ENCODE data around the gene PRELID2. TPM values are rescaled to one million over a fixed set of nuclear protein-coding genes. Genes with fewer than 3 reads are reported as not detected.

Gene PRELID2
- total RNA-seq, 1 donor from 2014 or later = 10.2 TPM

GRCh38 chr5:145775411-145775810 is 59.7 kb downstream of the PRELID2 start:
- Histone ChIP-seq H3K4me1 (no peaks in the 10 kb centered on the region), H3K9me3 (no peaks in the 10 kb centered on the region), H3K4me3 (no peak overlapping the region), H3K27ac (peak overlapping the region; percentile 0), H3K27me3 (ENCODE audit: low read depth) (no peaks in the 10 kb centered on the region), H3K36me3 (no peaks in the 10 kb centered on the region)
- intact Hi-C loops (cut with DNase I) = no loop called here
- TF ChIP-seq CTCF (IDR thresholded peaks at IDR 0.05) = no peak
- ATAC-seq (no peak), DNase-seq (no peak)

- Histone ChIP-seq H3K4me3 (no peak overlapping the region), H3K27ac (no peak overlapping the region), H3K4me1 (no peaks in the 10 kb centered on the region), H3K36me3 (no peaks in the 10 kb centered on the region), H3K9me3 (no peaks in the 10 kb centered on the region), H3K27me3 (ENCODE audit: low read depth) (no peaks in the 10 kb centered on the region)
- no peak for ATAC-seq
- no peak for TF ChIP-seq CTCF (IDR thresholded peaks at IDR 0.05)
- no peak for DNase-seq
- intact Hi-C loops (cut with DNase I) = no loop called here
Observed at GRCh38 chr5:145774442-145774841, 60.7 kb downstream of the PRELID2 start.

- no peak overlapping the region for H3K27ac ChIP-seq
- no peak overlapping the region for H3K4me3 ChIP-seq
- H3K9me3 ChIP-seq = no peaks in the 10 kb centered on the region
- TF ChIP-seq CTCF (IDR thresholded peaks at IDR 0.05) = no peak
- H3K27me3 ChIP-seq (ENCODE audit: low read depth) = no peaks in the 10 kb centered on the region
- ATAC-seq = no peak
- H3K36me3 ChIP-seq = no peaks in the 10 kb centered on the region
- DNase-seq = no peak
- intact Hi-C loops (cut with DNase I) = no loop called here
- H3K4me1 ChIP-seq = no peaks in the 10 kb centered on the region
Observed at GRCh38 chr5:145772466-145772865, 62.7 kb downstream of the PRELID2 start.

- no peak for TF ChIP-seq CTCF (IDR thresholded peaks at IDR 0.05)
- intact Hi-C loops (cut with DNase I) = no loop called here
- ATAC-seq (no peak), DNase-seq (no peak)
- Histone ChIP-seq H3K4me1 (no peaks in the 10 kb centered on the region), H3K27ac (no peak overlapping the region), H3K27me3 (ENCODE audit: low read depth) (no peaks in the 10 kb centered on the region), H3K36me3 (no peaks in the 10 kb centered on the region), H3K9me3 (no peaks in the 10 kb centered on the region), H3K4me3 (no peak overlapping the region)
Observed at GRCh38 chr5:145768863-145769262, 66.3 kb downstream of the PRELID2 start.

GRCh38 chr5:145764325-145764724 is 70.8 kb downstream of the PRELID2 start:
- TF ChIP-seq CTCF (IDR thresholded peaks at IDR 0.05) = no peak
- Histone ChIP-seq H3K27ac (no peak overlapping the region), H3K36me3 (no peaks in the 10 kb centered on the region), H3K4me1 (no peaks in the 10 kb centered on the region), H3K27me3 (ENCODE audit: low read depth) (no peaks in the 10 kb centered on the region), H3K9me3 (no peaks in the 10 kb centered on the region), H3K4me3 (no peak overlapping the region)
- no peak for DNase-seq
- ATAC-seq = no peak
- intact Hi-C loops (cut with DNase I) = no loop called here

GRCh38 chr5:145762833-145763232 is 72.3 kb downstream of the PRELID2 start:
- TF ChIP-seq CTCF (IDR thresholded peaks at IDR 0.05) = no peak
- Histone ChIP-seq H3K4me1 (no peaks in the 10 kb centered on the region), H3K27ac (no peak overlapping the region), H3K27me3 (ENCODE audit: low read depth) (no peaks in the 10 kb centered on the region), H3K4me3 (no peak overlapping the region), H3K9me3 (no peaks in the 10 kb centered on the region), H3K36me3 (no peaks in the 10 kb centered on the region)
- DNase-seq (no peak), ATAC-seq (no peak)
- intact Hi-C loops (cut with DNase I) = no loop called here

Data from lower lobe of right lung (tissue), 2 donors.